ENCODE data around the gene DNM3. TPM values are rescaled to one million over a fixed set of nuclear protein-coding genes. Genes with fewer than 3 reads are reported as not detected.
A peak's percentile ranks its signal among the peaks of the same experiment; 100 is the strongest.

The DNM3 gene
- total RNA-seq, 1 experiment from 2014 or later, result 2.7 TPM

DNA sequence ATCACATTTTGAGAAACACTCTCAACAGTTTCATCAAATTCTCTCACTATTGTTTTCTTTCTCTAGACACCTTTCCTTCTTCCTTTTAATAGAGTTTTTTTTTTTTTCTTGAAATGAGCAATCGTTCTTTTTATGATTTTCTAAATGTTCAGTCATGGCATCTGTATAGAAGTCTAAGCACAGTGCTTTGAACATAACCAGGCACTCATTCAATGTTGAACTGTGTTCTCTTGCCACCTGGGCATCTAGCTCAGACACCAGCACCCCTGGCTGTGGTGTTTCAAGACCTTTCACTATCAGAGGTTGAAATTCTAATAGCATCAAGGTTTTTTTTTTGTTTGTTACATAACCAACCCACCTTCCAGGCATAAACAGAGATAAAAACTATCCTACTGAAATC, 96.6 kb downstream of the DNM3 start:
- H3K14ac ChIP-seq (ENCODE audit: insufficient read depth, low read length), result no peak overlapping the region

More for the DNA sequence above, 96.6 kb downstream of the DNM3 start:
- Histone ChIP-seq H2BK12ac (ENCODE audit: insufficient read length, low read depth, low read length) (no peak overlapping the region), H2BK20ac (ENCODE audit: low read depth, low read length, poor library complexity, severe bottlenecking) (no peak overlapping the region), H3K4me2 (ENCODE audit: insufficient read depth, insufficient read length, low read length) (no peak overlapping the region), H2BK15ac (ENCODE audit: low read depth, low read length) (no peak overlapping the region), H3K27me3 (ENCODE audit: insufficient read depth, low read length) (no peaks in the 10 kb centered on the region), H3K27ac (ENCODE audit: insufficient read length, low read depth, low read length) (no peak overlapping the region), H3K4ac (ENCODE audit: low read depth, low read length) (no peak overlapping the region), H3K79me1 (ENCODE audit: insufficient read depth, low read depth, low read length, poor library complexity, severe bottlenecking) (no peaks in the 10 kb centered on the region), H4K91ac (ENCODE audit: insufficient read length, low read depth, low read length) (no peak overlapping the region), H3K18ac (ENCODE audit: insufficient read length, low read depth, low read length) (no peak overlapping the region), H2AK5ac (ENCODE audit: insufficient read length, low read length) (no peak overlapping the region), H3K79me2 (ENCODE audit: insufficient read depth, low read length) (no peaks in the 10 kb centered on the region), H2BK5ac (ENCODE audit: insufficient read length, low read length) (no peak overlapping the region), H3K4me1 (ENCODE audit: insufficient read depth, low read length) (peaks cover 7% of the 10 kb centered on the region; the same call in 1 of the 2 replicates), H3K23me2 (ENCODE audit: insufficient read length, low read depth, low read length, poor library complexity, severe bottlenecking) (no peaks in the 10 kb centered on the region), H2AFZ (ENCODE audit: low read length) (no peak overlapping the region), H4K8ac (replicated peaks; ENCODE audit: insufficient read length, low read depth, low read length) (no peak overlapping the region), H3K23ac (ENCODE audit: insufficient read length, low read depth, low read length) (no peak overlapping the region), H2BK120ac (ENCODE audit: low read depth, low read length, poor library complexity, severe bottlenecking) (no peak overlapping the region), H4K20me1 (ENCODE audit: control insufficient read depth, insufficient read depth, insufficient read length) (no peaks in the 10 kb centered on the region), H3K9ac (ENCODE audit: extremely low read depth, insufficient read length, low read length) (no peak overlapping the region), H3K9me3 (ENCODE audit: control insufficient read depth, low read depth, low read length) (no peaks in the 10 kb centered on the region), H3T11ph (ENCODE audit: low read length) (no peak overlapping the region), H4K5ac (ENCODE audit: insufficient read length, low read depth, low read length) (no peak overlapping the region), H3K56ac (ENCODE audit: insufficient read length, low read depth, low read length) (no peak overlapping the region)
- WGBS (ENCODE audit: extremely low coverage, insufficient read length, low lambda C conversion rate), result no CpG with 5 or more reads among the region's 1 CpG
- Mint-ChIP-seq H3K36me3 (ENCODE audit: insufficient read depth in 1 of 3, low read depth in 3 of 3) (no peaks in the 10 kb centered on the region), H3K4me3 (no peak overlapping the region), H3K9me3 (no peaks in the 10 kb centered on the region), H3K27me3 (ENCODE audit: low read depth) (no peaks in the 10 kb centered on the region), H3K27ac (peak overlapping the region in 1 of 3 experiments; percentile 12; a peak in 1 of 7 replicates), H3K4me1 (peaks cover 54 to 57% of the 10 kb centered on the region in 2 experiments)
- no peak for DNase-seq
- TF ChIP-seq, protein P1, sequence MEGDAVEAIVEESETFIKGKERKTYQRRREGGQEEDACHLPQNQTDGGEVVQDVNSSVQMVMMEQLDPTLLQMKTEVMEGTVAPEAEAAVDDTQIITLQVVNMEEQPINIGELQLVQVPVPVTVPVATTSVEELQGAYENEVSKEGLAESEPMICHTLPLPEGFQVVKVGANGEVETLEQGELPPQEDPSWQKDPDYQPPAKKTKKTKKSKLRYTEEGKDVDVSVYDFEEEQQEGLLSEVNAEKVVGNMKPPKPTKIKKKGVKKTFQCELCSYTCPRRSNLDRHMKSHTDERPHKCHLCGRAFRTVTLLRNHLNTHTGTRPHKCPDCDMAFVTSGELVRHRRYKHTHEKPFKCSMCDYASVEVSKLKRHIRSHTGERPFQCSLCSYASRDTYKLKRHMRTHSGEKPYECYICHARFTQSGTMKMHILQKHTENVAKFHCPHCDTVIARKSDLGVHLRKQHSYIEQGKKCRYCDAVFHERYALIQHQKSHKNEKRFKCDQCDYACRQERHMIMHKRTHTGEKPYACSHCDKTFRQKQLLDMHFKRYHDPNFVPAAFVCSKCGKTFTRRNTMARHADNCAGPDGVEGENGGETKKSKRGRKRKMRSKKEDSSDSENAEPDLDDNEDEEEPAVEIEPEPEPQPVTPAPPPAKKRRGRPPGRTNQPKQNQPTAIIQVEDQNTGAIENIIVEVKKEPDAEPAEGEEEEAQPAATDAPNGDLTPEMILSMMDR (conservative IDR thresholded peaks at IDR 0.05), result no peak
